Amniotic epithelial cell (primary cell): ENCODE results near the gene ANAPC13.

Experiments
- DNase-seq: peaks from one replicate; pipeline ENCODE4 v3.0.0-alpha.2; 2010; ENCODE audit warnings: low read depth

ANAPC13 gene

GRCh38 chr3:134485718-134486576 lies at the start of gene ANAPC13, which contains the start of gene CEP63:
TSS of gene ANAPC13 (minus strand) at chr3:134485985. CDS start at chr3:134482904, 3,081 bp downstream.
TSS of gene CEP63 (plus strand) at chr3:134486057. CDS start at chr3:134495321, 9,264 bp downstream.
- peak; percentile 98 for DNase-seq

- no peak for DNase-seq
Observed at GRCh38 chr3:134535186-134535970, 49.6 kb upstream of the ANAPC13 start.

- DNase-seq = no peak
Observed at GRCh38 chr3:134533493-134533892, 47.7 kb upstream of the ANAPC13 start.

- DNase-seq = no peak
Observed at GRCh38 chr3:134527538-134528186, 41.9 kb upstream of the ANAPC13 start.

- DNase-seq = no peak
Observed at GRCh38 chr3:134527037-134527436, 41.3 kb upstream of the ANAPC13 start.

GRCh38 chr3:134526319-134526718 lies 40.5 kb upstream of the ANAPC13 start:
- DNase-seq = no peak

- DNase-seq = no peak
Observed at GRCh38 chr3:134525293-134525692, 39.5 kb upstream of the ANAPC13 start.

- DNase-seq = no peak
Observed at GRCh38 chr3:134522541-134522940, 36.8 kb upstream of the ANAPC13 start.

- DNase-seq = no peak
Observed at GRCh38 chr3:134517791-134518190, 32.0 kb upstream of the ANAPC13 start.

- DNase-seq = no peak
Observed at GRCh38 chr3:134516905-134517304, 31.1 kb upstream of the ANAPC13 start.

- DNase-seq = no peak
Observed at GRCh38 chr3:134511500-134511899, 25.7 kb upstream of the ANAPC13 start.

- DNase-seq = no peak
Observed at GRCh38 chr3:134505485-134505884, 19.7 kb upstream of the ANAPC13 start.

GRCh38 chr3:134504132-134504531 lies 18.3 kb upstream of the ANAPC13 start:
- DNase-seq = no peak

- DNase-seq = no peak
Observed at GRCh38 chr3:134503266-134503665, 17.5 kb upstream of the ANAPC13 start.

- DNase-seq = peak; percentile 32
Observed at GRCh38 chr3:134496471-134497071, 10.8 kb upstream of the ANAPC13 start.

- DNase-seq = no peak
Observed at GRCh38 chr3:134495980-134496379, 10.2 kb upstream of the ANAPC13 start.

- no peak for DNase-seq
Observed at GRCh38 chr3:134494495-134494894, 8.7 kb upstream of the ANAPC13 start.

GRCh38 chr3:134487406-134487805 lies 1.6 kb upstream of the ANAPC13 start:
- DNase-seq = no peak

- peak; percentile 60 for DNase-seq
Observed at GRCh38 chr3:134486577-134487041, 824 bp upstream of the ANAPC13 start.

- peak; percentile 20 for DNase-seq
Observed at GRCh38 chr3:134485075-134485717, 589 bp downstream of the ANAPC13 start.

GRCh38 chr3:134483195-134483900 lies 2.4 kb downstream of the ANAPC13 start:
- DNase-seq = peak; percentile 57
